Endothelial cell of umbilical vein (primary cell): ENCODE data around the gene OR2B2. TPM values are rescaled to one million over a fixed set of nuclear protein-coding genes. Genes with fewer than 3 reads are reported as not detected.

Experiments
- BruUV-seq: library from RNA; stranded (reverse); fragments of 400-500 nt; replicated peaks from 2 replicates; lab custom pipeline; 2021; lab: Mats Ljungman, UMichigan
- CTCF ChIA-PET: fragments of 300-600, 350-600 bp; sonication (Branson Sonifier 250); formaldehyde crosslinking; loops from one replicate; lab custom pipeline; 2021; ENCODE audit warnings: antibody characterized with exemption, inconsistent platforms; lab: Charles Lee
- POLR2A ChIA-PET: fragments of 300-600, 350-600 bp; sonication (Branson Sonifier 250); formaldehyde crosslinking; loops from one replicate; lab custom pipeline; 2021; ENCODE audit warnings: antibody characterized with exemption, inconsistent platforms; lab: Charles Lee
- DNase-seq: peaks from one replicate; pipeline ENCODE4 v3.0.0-alpha.2; 2011; ENCODE audit warnings: low read depth, low spot score
- FAIRE-seq: peaks from 2 replicates; lab custom pipeline; 2011; peaks lifted over from hg19 to GRCh38; lab: Jason Lieb, UNC
- H2AFZ ChIP-seq: 2 replicates; pipeline ENCODE4 v1.6.0; 2012; ENCODE audit warnings: low read depth, low read length, control low read depth, inconsistent platforms
- H3K27ac ChIP-seq: 2 replicates; pipeline ENCODE4 v1.5.1; 2011; ENCODE audit warnings: low read depth, mild to moderate bottlenecking, control low read depth, low read length, moderate library complexity; ENCODE audit not compliant: insufficient read depth
- H3K27me3 ChIP-seq, 2 experiments: 2 replicates each; pipeline versions ENCODE4 v1.6.0 to v1.6.1; 2011; ENCODE audit warnings: low read length in 2 of 2, mixed read lengths in 1 of 2; ENCODE audit not compliant: control insufficient read depth in 2 of 2, insufficient read depth in 2 of 2
- H3K36me3 ChIP-seq, 2 experiments: 2 replicates in 1 of 2; 3 replicates in 1 of 2; pipeline ENCODE4 v1.5.1; 2011; ENCODE audit warnings: low read length in 2 of 2, mild to moderate bottlenecking in 1 of 2, moderate library complexity in 1 of 2; ENCODE audit not compliant: control insufficient read depth in 2 of 2, insufficient read depth in 2 of 2; ENCODE audit errors: extremely low read depth in 1 of 2
- H3K4me1 ChIP-seq: 3 replicates; pipeline ENCODE4 v1.5.1; 2011; ENCODE audit warnings: mild to moderate bottlenecking, low read length; ENCODE audit not compliant: control insufficient read depth, insufficient read depth; ENCODE audit errors: extremely low read depth
- H3K4me2 ChIP-seq: 2 replicates; pipeline ENCODE4 v1.6.1; 2011; ENCODE audit warnings: low read length, control low read depth, mixed read lengths; ENCODE audit not compliant: insufficient read depth
- H3K4me3 ChIP-seq, 3 experiments: fragments of 200-600 bp in 1 of 3; sonication (generic), shearing (Covaris generic) in 1 of 3; replicated peaks in 1 of 3; 2 replicates each; pipeline ENCODE4 v1.5.1; 2011 to 2016; ENCODE audit warnings: control low read depth in 3 of 3, low read length in 3 of 3, mild to moderate bottlenecking in 2 of 3, inconsistent platforms in 1 of 3, low read depth in 1 of 3, moderate library complexity in 1 of 3; ENCODE audit not compliant: insufficient read depth in 1 of 3
- H3K79me2 ChIP-seq: 2 replicates; pipeline ENCODE4 v1.6.0; 2012; ENCODE audit warnings: low read length, inconsistent platforms; ENCODE audit not compliant: control insufficient read depth, insufficient read depth
- H3K9ac ChIP-seq: replicated peaks from 2 replicates; pipeline ENCODE3; 2011; ENCODE audit warnings: low read length, control low read depth; ENCODE audit not compliant: insufficient read depth; ENCODE audit errors: extremely low read depth
- H3K9me1 ChIP-seq: replicated peaks from 3 replicates; pipeline ENCODE4 v1.6.0; 2011; ENCODE audit warnings: mild to moderate bottlenecking, low read length; ENCODE audit not compliant: control insufficient read depth, insufficient read depth; ENCODE audit errors: extremely low read depth
- H3K9me3 ChIP-seq: replicated peaks from 2 replicates; pipeline ENCODE4 v1.5.1; 2012; ENCODE audit warnings: low read length, inconsistent platforms; ENCODE audit not compliant: control insufficient read depth, insufficient read depth
- H4K20me1 ChIP-seq: replicated peaks from 2 replicates; pipeline ENCODE3; 2011; ENCODE audit warnings: mild to moderate bottlenecking, low read length; ENCODE audit not compliant: control insufficient read depth, insufficient read depth; ENCODE audit errors: extremely low read depth
- EZH2 ChIP-seq: IDR thresholded peaks from 2 replicates; pipeline ENCODE4 v1.6.1; 2012; ENCODE audit warnings: borderline replicate concordance, low read depth, mild to moderate bottlenecking, moderate library complexity, low read length, inconsistent platforms; ENCODE audit not compliant: severe bottlenecking
- FOS ChIP-seq: IDR thresholded peaks from 2 replicates; pipeline ENCODE4 v1.6.1; 2011; ENCODE audit warnings: mild to moderate bottlenecking, low read length, moderate library complexity, borderline replicate concordance; ENCODE audit not compliant: insufficient read depth
- GATA2 ChIP-seq: IDR thresholded peaks from 2 replicates; pipeline ENCODE4 v1.7.0; 2011; ENCODE audit warnings: low read depth, mild to moderate bottlenecking, moderate library complexity, mixed read lengths, low read length; ENCODE audit not compliant: insufficient read length, insufficient read depth
- JUN ChIP-seq: IDR thresholded peaks from 2 replicates; pipeline ENCODE4 v1.6.1; 2011; ENCODE audit warnings: borderline replicate concordance, low read depth; ENCODE audit not compliant: insufficient read length, insufficient read depth
- MAX ChIP-seq: IDR thresholded peaks from 2 replicates; pipeline ENCODE4 v1.6.1; 2011; ENCODE audit not compliant: insufficient read depth, insufficient read length
- MYC ChIP-seq: IDR thresholded peaks from one replicate; pipeline ENCODE4 v1.6.1; 2011; ENCODE audit warnings: mild to moderate bottlenecking, low read depth, low read length
- POLR2A ChIP-seq: IDR thresholded peaks from 2 replicates; pipeline ENCODE4 v1.6.1; 2012; ENCODE audit warnings: low read depth, mild to moderate bottlenecking, control low read depth, low read length
- POLR2AphosphoS5 ChIP-seq: IDR thresholded peaks from 2 replicates; pipeline ENCODE4 v1.6.1; 2012; ENCODE audit warnings: low read depth, mild to moderate bottlenecking, control low read depth, low read length, moderate library complexity; ENCODE audit not compliant: insufficient read depth
- dilution Hi-C: fragments of 300-500 bp; cut with MboI; formaldehyde crosslinking; loops from one replicate; pipeline ENCODE4 v1.15.0; 2019; ENCODE audit warnings: low sequenced_read_pairs; ENCODE audit not compliant: extremely low pct_ligation_motif_present
- intact Hi-C: fragments of 100-400 bp; cut with micrococcal nuclease; formaldehyde crosslinking; loops from one replicate; pipeline ENCODE4 v1.10.0; 2022
- polyA plus RNA-seq, 4 experiments: library from polyadenylated mRNA; depleted of rRNA in 3 of 4; stranded (reverse) in 3 of 4; unstranded in 1 of 4; fragments of >200 nt; gene quantifications; 2 replicates each; pipeline versions ENCODE4 v1.2.1 to v1.2.3, GENCODE V29; 2011 to 2012; ENCODE audit warnings: missing spikeins in 1 of 4
- total RNA-seq: library from RNA; stranded (reverse); gene quantifications from 2 replicates; pipeline ENCODE4 v1.2.3, GENCODE V29; 2021
- TF ChIP-seq, protein P1 (sequence below), 2 donors: IDR thresholded peaks; 1 replicate in 1 of 2; 2 replicates in 1 of 2; pipeline ENCODE4 v1.5.1; 2011; ENCODE audit warnings: low read length in 2 of 2, mild to moderate bottlenecking in 2 of 2, moderate library complexity in 2 of 2, control low read depth in 1 of 2, inconsistent platforms in 1 of 2, low read depth in 1 of 2; ENCODE audit not compliant: insufficient read depth in 1 of 2; ENCODE audit errors: extremely low read depth in 1 of 2

Gene OR2B2
- total and polyA plus RNA-seq, 2 donors (not counting 3 experiments of a cell fraction or from before 2014, with no cell fraction given), result not detected

DNA sequence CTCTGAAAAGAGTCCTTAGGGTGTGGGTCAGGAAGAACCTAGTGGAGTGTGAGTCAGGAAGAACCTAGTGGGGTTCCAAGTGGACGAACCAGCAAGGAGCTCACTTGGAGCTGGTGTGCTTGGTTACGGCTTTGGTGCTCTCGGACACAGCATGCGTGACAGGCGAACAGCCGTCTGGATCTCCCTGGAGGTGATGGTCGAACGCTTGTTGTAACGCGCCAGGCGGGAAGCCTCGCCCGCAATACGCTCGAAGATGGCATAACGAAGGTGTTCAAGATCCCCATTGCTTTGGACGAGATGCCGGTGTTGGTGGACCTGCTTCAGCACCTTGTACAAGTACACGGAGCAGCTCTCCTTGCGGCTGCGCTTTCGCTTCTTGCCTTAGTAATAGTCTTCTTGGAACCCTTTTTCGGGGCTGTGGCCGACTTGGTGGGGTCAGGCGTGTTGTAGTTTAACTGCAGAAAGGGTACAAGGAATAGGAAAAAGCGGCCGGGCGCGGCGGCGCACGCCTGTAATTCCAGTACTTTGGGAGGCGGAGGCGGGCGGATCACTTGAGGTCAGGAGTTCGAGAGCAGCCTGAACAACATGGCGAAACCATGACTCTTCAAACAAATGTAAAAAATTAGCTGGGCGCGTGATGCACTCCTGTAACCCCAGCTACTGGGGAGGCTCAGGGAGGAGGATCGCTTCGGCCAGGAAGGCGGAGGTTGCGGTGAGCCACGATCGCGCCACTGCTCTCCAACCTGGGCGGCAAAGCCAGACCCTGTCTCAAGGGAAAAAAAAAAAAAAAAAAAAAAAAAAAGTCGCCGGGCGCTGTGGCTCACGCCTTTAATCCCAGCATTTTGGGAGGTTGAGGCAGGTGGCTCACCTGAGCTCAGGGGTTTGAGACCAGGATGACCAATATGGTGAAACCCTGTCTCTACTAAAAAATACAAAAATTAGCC is 48.0 kb downstream of the OR2B2 start:
- dilution Hi-C loops, result no loop called here
- ChIA-PET POLR2A (interaction anchor here (0.6 to 5.1 kb wide), 9 partner anchors 8 to 1059 kb away, joined by 3 to 129 read pairs (median 10); a partner anchor contains a TSS), CTCF (interaction anchor here (0.7 to 5.2 kb wide), 12 partner anchors 10 to 676 kb away, joined by 3 to 43 read pairs (median 6); a partner anchor contains a TSS)
- H3K4me2 ChIP-seq, result peak overlapping the region; percentile 41
- H3K4me1 ChIP-seq, result peaks cover 9% of the 10 kb centered on the region
- intact Hi-C loops, result no loop called here
- peak overlapping the region; percentile 84 for H3K9ac ChIP-seq
- FAIRE-seq, result no peak
- H3K79me2 ChIP-seq, result no peaks in the 10 kb centered on the region
- peaks cover 2% of the 10 kb centered on the region in 2 experiments for H3K27me3 ChIP-seq
- H3K36me3 ChIP-seq, result no peaks in the 10 kb centered on the region
- no peaks in the 10 kb centered on the region for H4K20me1 ChIP-seq
- no peaks in the 10 kb centered on the region for H3K9me1 ChIP-seq
- H3K27ac ChIP-seq, result peak overlapping the region; percentile 82
- no TSS peak for BruUV-seq
- H2AFZ ChIP-seq, result peak overlapping the region; percentile 55
- DNase-seq, result peak; percentile 22
- no peaks in the 10 kb centered on the region for H3K9me3 ChIP-seq
- no peak for TF ChIP-seq MYC
- TF ChIP-seq POLR2AphosphoS5, result no peak
- TF ChIP-seq POLR2A, result no peak
- no peak for TF ChIP-seq FOS
- TF ChIP-seq JUN, result no peak
- no peak for TF ChIP-seq GATA2
- TF ChIP-seq, protein P1, sequence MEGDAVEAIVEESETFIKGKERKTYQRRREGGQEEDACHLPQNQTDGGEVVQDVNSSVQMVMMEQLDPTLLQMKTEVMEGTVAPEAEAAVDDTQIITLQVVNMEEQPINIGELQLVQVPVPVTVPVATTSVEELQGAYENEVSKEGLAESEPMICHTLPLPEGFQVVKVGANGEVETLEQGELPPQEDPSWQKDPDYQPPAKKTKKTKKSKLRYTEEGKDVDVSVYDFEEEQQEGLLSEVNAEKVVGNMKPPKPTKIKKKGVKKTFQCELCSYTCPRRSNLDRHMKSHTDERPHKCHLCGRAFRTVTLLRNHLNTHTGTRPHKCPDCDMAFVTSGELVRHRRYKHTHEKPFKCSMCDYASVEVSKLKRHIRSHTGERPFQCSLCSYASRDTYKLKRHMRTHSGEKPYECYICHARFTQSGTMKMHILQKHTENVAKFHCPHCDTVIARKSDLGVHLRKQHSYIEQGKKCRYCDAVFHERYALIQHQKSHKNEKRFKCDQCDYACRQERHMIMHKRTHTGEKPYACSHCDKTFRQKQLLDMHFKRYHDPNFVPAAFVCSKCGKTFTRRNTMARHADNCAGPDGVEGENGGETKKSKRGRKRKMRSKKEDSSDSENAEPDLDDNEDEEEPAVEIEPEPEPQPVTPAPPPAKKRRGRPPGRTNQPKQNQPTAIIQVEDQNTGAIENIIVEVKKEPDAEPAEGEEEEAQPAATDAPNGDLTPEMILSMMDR (IDR thresholded peaks at IDR 0.05; ENCODE audit: extremely low read depth in 1 of 2, insufficient read depth in 1 of 2, low read depth in 1 of 2, low read length in 2 of 2), result no peak
- TF ChIP-seq EZH2, result no peak
- TF ChIP-seq MAX, result no peak
- peak overlapping the region; percentile 60 to 71 (median 66) for H3K4me3 ChIP-seq
